Kidney glomerular epithelial cell (primary cell): Measurements from ENCODE around the gene MAP3K14.

ENCODE experiments used
- DNase-seq: peaks from one replicate; lab custom pipeline; 2025; lab: John Stamatoyannopoulos, UW

The MAP3K14 gene

DNA sequence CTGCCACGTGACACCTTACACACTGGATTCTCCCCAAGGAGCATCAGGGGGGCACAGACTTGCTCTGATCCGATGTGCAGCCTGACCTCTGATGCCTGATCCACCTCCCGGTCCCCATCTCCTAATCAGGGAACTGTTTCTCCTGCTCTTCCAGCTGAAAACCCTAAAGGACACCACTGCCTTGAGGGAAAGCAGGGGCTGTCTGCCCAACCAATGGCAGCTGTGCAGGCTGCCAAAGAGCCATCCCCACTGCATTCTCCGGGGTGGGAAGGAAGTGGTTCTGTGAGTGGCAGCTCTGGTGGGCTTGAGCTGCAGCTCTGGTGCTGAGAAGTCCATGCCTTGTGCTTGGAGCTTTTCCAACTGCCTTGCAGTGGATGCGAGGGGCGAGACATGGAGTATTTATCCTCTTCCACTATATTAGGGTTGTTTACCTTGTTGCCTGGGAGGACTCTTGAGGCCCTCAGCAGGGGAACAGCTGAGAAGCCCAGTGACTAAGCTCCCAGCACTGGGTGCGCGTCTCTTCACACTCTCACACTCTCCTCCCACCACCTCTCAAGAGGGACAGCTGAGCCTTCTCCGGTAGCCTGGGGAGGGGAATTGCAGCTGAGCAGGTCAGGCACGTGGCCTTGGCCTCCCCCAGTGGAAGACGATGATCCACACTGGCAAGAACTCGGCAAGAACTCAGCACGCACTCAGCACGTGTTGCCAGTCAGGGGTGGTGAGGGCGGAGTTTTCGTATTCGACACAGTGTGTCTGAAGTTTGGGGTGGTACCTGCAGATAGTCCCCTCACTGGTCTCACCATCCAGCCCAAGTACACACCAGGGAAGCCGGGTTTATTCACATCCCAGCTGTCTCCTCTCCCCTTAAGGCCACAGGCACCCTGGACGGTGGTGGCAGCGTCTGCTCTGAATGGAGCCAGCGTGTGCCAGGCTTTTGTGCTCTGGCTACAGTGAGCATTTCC, 33.9 kb downstream of the MAP3K14 start:
- no peak for DNase-seq

DNA sequence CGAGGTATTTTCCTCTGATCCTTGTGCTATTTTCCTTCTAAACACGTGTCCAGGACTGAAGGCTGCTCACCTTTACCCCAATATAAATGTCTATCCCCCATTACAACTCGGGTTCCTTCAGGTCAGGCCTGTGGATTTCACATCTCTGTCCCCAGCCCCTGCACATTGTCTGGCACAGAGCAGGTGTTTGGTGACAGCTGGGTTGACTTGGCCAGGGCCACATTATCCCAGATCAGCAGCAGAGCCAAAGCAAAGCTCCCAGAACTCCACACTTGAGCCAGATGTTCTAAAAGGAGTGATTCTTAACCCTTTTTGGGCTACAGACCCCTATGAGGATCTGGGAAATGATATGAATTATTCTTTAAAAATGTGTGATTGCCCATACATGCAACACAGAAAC, 36.9 kb downstream of the MAP3K14 start:
- DNase-seq = no peak

DNA sequence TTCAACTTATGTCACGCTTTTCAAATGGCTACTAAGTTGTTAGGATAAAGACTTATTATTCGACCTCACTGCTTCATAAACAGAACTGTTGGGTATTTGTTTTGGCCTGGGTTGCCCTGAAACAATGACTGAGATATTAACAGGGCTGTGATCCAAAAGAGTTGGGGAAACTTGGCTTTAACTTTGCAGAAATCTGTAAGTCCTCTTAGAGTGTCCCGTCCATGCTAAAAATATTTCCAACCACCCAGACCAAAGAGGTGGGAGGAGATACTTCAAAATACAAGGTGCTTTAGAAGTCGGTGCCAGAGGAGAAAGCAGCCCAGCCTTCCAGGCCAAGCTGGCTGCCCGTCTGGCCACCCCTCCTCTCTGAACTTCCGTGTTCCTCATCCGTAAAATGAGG, 38.8 kb downstream of the MAP3K14 start:
- no peak for DNase-seq

DNA sequence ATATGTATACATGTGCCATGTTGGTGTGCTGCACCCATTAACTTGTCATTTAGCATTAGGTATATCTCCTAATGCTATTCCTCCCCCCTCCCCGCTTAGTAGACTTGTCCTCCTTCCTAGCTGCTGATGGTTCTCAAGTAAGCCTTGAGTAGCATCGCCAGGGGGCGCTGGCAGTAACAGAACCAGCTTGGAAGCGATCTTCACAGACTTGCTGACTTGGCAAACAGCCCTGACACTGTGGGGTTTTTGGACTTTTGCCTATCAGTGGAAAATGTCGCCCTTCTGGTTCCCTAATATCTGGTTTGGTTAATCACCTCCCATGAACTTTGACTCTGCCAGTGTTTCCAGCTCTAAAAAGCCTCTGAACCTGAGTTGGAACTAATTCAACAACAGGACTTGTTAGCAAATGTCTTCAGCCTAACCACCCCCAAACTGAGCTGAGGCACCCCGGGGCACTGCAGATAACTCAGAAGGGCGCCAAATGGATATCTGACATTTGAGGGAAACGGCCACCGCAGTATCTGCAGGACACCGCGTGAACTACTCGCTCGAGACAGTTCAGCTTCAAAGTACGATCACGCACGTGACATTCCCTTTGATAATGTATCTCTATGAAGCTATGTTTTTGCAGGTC, 39.5 kb downstream of the MAP3K14 start:
- DNase-seq = peak; percentile 70

DNA sequence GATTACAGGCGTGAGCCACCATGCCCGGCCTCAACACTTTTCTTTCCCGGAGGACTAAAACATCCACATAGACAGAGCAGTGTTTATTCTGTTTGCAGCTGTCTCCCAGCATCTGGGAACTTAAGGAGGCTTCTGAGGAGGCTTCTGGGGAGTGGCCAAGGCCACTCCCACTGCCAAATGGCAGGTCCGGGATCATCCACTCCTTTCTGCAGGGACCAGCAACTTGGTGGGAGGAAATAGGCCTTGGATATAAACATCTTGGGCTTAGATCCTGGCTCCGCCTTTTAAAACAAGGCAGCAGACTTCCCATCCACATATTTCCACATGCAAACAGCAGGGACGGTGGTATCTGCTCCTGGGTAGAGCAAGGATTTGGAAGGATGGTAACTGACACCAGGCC, 40.8 kb downstream of the MAP3K14 start:
- DNase-seq = no peak

DNA sequence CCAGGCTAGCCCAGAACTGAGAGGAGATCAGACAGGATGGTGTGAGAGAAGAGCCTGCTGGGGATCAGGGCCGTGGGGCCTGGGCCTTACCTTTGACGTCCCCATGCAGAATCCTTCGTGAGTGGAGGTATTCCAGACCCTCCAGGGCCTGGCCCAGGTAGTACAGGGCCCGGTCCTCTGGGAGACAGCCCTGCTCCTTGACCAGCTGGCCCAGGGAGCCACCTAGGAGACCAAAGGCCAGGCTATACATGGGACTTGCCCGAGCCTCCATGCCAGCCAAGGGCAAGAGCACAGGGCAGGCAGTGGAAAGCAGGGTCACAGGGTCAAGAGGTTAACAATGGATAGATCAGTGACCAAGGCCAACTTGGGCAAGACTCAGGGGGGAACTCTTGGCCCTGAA, 42.8 kb downstream of the MAP3K14 start:
- DNase-seq = no peak

DNA sequence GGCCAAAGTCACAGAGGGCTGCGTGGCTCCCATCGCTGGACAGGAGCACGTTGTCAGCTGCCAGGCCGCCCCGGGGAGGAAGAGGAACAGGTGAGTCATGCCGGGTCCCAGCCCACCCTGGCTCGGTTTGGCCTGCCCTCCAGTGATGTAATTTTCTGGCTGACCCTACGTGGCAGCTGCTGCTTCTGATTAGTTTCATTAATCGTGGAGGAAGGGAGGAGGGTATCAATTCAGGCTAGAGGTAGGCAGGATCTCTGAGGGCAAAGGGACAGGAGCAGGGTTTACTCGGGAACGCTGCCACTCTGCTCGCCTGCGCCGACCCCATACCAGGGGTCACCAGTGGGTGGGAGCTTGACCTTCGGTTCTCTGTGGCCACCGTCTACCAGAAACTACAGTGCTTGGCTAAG, 43.3 kb downstream of the MAP3K14 start:
- DNase-seq = no peak

DNA sequence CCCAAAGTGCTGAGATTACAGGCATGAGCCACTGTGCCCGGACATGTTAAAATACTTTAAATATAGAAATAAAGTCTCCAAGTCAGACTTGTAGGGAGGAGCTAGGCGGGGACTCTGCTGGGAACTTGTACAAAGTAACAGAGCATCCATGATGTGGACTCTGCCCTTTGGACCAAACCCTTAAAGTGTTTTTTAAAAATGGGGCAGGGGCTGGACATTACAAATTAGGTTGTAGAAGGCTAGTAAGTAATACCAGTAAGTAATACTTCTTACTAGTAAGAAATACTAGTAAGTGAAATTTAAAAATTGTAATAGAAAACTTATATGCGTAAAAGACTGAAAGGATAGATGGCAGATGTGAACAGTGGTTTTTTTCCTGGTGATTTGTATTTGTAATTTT, 45.2 kb downstream of the MAP3K14 start:
- no peak for DNase-seq

DNA sequence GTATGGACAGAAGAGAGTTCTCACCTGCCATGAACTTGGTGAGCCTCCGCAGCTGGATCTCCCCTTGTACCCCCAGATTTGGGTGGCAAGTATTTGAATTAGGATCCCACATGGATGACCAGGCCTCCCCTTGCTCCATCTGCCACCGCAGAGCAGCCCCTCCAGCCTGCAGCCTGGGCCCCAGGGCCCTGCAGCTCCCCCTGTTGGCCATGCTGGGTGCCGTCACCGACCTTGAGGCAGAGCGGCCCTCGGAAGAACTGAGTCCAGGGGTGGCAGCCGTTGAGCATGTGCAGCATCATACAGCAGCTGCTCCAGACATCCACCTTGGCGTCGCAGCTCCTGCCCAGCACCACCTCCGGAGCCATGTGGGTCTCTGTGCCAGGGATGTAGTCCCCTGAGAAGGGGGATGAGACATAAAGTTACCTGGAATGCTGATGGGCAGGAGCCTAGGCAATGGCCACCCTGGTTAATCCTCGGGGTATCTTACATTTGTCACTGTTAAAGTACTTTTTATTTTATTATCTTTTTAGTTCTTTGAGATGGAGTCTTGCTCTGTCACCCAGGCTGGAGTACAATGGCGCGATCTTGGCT, 45.9 kb downstream of the MAP3K14 start:
- DNase-seq = no peak

DNA sequence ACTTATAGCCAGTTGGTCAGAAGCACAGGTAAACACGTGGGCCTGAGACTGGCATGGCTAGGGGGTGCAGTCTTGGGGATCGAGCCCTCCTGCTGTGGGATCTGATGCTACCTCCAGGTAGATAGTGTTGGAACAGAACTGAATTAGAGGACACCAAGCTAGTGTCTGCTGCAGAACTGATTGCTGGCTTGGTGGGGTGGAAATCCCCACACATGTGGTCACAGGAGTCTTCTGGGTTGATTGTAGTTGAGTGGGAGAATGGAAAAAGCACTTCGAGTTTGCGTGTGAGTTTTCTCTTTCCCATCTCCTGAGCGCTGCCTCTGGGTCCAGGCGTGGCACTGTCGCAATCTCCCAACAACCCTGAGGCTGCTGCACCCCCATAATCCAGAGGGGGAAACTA, 46.9 kb downstream of the MAP3K14 start:
- DNase-seq = no peak

DNA sequence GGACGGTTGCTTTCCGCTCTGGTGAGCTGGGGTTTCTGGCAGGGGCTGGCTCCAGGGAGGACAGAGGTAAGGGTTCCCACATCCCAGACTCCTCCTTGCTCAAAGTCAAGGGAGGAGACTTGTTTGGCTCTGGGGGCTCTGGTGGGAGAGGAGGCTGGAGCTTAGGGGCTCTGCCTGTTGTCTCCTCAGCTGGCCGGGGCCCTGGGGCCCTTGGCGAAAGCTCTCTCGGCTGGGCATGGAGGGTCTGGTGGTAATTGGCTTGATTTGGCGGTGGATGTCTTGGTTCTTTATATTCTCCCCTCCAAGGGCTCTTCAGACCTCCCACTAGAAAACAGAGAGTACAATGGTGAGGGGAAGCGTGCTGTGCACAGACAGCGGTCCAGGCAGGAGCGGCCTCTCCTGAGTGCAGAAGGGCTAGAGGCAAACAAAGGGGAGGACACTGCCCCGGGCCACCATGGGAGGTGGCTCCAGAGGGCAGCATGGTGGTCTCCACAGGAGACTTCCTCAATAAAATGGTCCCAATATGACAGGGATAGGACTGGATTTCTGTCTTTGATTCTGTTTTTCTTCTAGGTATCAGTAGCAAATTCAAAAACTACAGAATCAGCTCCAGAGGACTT, 49.3 kb downstream of the MAP3K14 start:
- DNase-seq = no peak

DNA sequence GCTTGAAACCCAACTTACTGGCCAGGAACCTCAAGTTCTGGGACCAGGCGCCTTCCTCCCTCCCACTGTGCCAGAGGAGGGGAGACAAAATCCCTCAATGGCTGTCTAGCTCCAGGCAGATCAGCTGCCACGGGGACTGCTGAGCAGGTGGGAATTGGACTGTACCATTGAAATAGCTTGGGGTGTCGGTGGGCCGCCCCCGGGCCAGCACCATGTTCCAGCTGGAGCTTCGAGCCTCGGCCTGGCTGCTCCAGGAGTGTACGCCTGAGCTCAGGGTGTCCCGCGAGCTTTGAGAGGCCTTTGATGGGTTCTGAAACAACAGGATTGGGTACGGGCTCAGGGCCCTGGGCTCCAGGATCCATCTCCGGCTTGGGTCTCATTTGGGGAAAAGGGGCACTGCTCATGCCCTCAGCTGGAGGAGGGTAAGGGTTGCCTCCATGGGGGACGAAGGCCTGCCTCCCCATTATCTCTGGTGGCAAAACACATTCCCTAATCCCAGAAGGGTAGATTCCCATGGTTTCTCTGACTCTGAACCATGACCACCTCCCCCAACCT, 50.4 kb downstream of the MAP3K14 start:
- no peak for DNase-seq

DNA sequence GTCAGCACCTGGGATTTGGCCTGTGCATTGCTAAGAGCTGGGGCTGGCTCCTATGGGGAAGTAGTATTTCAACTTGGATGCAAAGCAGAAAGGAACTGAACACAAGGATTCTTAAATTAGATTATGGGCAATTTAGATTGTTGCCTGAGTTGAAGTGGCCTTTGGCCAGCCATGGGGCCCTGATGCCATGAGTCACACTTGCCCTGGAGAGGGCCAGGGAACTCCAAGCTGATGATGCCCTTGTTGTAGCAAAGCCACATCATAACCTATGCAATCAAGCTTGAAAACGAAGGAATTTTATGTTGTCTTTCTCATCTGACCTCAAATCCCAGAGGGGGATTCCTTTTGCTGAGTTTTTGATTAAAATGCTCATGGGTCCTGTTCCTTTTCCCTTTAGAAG, 51.0 kb downstream of the MAP3K14 start:
- peak; percentile 37 for DNase-seq

DNA sequence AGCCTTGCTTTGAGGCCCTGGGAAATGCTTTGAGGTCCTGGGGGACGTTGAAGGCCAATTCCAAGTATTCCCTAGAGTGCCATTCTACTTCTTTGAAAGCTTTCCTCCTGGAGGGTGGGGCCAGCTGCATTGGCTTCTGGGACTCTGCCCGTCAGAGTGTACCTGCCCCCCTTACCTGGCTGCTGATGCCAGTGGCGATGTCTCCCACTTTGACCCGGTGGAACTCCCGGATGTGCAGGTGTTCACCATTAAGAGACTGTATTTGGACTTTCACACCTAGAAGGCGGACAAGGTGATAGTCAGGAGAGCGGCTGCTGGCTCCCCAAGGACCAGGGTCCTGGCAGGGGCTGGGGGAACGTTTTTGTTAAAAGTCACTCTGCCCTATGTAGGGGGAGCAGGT, 51.8 kb downstream of the MAP3K14 start:
- no peak for DNase-seq

DNA sequence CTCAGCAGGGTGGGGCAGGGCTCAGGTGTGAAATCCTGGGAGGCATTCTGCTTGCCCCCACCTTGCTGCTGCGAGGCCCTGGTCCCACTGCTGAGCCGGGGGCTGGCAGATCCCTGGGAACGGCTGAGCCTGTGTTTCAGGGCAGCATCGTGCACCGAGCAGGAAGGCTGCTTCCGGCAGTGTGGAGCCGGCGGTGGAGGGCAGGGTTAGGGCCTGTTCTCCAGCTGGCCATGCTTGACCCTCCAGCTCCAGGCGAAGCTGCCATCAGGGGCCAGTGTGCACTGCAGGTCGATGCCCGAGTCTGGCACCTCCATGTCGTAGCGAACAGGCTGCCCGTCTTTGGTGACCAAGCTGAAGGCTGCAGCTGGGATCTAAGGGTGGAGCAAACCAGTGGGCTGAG, 52.4 kb downstream of the MAP3K14 start:
- no peak for DNase-seq

DNA sequence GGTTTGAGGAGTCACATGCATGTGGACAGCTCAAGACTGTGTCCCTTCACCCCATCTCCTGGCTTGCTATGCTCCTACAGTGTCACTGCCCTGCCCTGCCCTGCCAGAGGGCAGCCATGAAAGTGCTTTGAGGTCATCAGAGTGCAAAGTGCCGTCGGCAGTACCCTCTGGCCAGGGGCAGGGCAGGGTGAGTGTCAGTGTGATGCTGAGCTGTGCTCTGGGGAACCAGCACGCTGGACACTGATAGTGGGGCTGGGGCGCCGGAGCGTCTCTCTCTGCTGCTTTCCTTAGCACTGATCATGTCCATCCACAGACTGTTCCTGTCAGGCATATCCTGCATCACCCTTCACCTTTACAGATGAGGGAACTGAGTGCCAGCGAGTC, 53.4 kb downstream of the MAP3K14 start:
- no peak for DNase-seq

DNA sequence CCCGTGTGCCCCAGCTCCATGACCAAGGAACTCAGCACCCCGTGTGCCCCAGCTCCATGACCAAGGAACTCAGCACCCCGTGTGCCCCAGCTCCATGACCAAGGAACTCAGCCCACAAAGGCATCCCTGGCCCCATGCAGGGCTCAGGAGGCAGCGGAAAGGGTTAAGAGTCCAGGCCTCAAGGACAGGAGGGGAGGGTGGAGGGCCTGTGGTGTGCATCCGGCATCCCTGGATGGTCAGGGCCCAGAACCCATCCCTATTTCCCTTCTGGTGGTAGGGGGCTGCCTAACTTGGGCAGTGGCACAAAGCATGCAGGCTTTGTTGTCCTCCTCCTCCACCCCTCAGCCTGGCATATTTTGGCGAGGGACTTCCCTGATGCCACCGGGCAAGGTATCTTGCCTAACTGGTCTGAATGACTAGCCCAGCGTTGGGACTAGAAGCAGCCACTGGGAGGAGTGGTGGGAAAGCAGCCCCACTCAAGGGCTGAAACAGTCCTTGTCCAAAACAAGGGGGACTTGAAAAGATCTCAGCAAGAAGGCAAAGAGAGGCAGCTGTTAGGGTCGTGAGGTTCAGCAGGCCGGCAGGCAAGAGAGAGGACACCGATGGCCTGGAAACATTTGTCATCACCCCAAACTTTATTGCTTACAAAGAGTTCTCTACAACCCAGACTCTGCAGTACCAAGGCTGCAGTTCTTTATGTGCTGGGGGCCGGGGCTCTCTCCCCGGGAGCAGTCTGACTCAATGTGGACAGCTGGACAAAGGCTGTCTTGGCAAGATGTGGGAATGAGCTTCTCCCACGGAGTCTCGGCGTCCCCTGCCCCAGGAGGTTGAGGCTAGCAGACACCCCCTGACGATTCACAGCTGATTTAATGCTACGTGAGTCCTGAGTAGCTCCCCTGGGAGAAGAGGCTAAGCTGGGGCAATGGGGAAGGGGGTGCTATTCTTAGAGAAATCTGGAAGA, 54.0 kb downstream of the MAP3K14 start:
- no peak for DNase-seq

DNA sequence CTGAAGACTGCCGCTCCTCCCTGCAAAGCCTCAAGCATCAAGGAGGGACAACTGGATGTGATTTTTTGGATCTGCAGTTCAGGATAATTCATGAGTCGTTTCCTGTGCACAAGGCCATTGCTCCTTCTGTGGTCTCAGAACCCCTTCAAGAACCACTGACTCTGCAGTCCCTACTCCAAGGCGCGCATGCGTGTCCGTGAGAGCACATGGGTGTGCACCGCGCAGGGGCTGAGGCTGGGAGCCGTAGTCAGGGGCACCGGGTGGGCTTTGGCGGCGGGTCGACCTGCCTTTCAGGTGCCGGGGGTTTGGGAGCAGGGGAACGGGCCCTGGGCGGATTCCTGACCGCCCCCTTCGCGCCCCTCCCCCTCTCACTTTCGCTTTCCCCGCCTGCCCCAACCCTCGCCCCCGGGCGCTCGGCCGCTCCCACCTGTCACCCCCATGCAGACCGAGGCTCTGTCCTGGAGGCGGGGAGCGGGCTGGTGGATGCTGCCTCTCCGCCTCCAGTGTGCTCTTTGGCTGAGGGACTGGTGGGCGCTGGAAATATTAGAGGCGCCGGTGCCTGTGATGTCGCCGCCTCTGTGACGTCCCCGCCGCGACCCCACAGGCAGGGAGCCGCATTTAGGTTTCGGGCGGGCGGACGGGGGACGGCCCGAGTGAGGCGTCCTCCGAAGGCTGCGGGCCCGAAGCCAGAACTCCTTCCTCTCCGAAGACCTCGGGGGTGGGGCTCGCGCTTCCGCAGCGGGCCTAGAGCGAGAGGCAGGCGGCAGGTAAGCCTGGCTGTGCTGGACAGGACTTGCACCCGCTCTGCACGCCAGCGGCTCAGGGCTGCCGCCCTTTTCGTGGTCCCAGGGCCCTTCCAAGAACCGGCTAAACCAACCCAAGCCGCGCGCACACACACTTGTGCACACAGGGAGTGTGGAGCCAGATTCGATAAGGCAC, 55.0 kb downstream of the MAP3K14 start, which contains the start of gene SPATA32:
SPATA32 (minus strand) TSS at position 518 of the 939 bp plus-strand sequence; CDS start at position 440, 78 bp downstream.
- no peak for DNase-seq

DNA sequence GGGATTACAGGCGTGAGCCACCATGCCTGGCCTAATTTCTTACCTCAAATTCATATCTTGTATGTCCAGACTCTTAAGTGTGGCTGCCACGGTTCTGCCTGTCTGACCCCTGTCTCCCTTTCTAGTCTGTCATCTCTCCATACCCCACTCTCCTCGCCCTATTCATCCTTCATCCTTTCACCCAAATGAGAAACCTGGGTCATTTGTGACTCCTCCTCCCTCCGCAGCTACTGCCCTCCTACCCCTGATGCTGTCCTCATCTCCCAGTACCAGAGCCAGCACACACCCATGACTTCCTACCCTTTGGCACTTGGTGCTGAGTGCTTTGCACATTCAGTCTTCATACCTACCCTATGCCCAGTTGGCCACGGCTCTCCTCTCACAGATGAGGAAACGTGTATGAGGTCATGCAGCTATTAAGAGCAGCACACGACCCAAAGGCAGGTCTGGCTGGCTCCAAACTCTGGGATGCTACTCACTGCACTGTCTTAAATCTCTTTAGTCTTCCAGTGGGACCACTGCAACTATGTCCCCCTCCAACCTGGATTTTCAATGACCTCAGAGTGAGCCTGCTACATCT, 56.5 kb downstream of the MAP3K14 start:
- DNase-seq = no peak

DNA sequence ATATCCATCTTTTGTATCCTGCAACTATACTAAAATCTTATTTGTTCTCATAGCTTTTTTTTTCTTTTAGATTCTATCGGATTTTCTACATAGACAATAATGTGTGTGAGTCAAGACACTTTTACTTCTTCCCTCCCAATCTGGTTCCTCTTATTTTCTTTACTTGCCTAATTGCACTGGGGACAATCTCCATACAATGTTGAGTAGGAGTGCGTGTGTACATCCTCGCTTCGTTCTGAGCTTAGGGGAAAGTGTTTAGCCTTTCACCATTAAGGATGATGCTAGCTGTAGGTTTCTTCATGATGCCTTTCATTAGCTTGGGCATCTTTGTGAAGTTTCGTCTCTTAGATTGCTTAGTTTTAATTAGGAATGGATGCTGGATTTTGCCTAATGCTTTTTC, 57.8 kb downstream of the MAP3K14 start:
- no peak for DNase-seq
